HL-60 (cell line): Measurements from ENCODE around the gene ABCA2.
"Not testable (repeated sequence)": the region's sequence is repeated elsewhere in the genome, so short reads cannot be mapped to it uniquely, and the experiment has no call there.

Source experiments
- DNase-seq, 2 experiments: peaks; one replicate each; pipeline ENCODE4 v3.0.0-alpha.2; 2010 to 2020; ENCODE audit warnings: low read depth in 1 of 2, low spot score in 1 of 2
- H3K27ac ChIP-seq: fragments of 250-450 bp; sonication (Bioruptor Pico); replicated peaks from 2 replicates; pipeline ENCODE4 v1.5.1; 2020; ENCODE audit warnings: mild to moderate bottlenecking, moderate library complexity
- H3K27me3 ChIP-seq: fragments of 250-450 bp; sonication (Bioruptor Pico); 2 replicates; pipeline ENCODE4 v1.5.1; 2021; ENCODE audit warnings: mild to moderate bottlenecking, moderate library complexity; ENCODE audit not compliant: insufficient read depth, poor library complexity, severe bottlenecking
- H3K4me3 ChIP-seq: replicated peaks from 2 replicates; pipeline ENCODE4 v1.5.1; 2011; ENCODE audit warnings: mild to moderate bottlenecking, control low read depth, low read length; ENCODE audit not compliant: insufficient read depth
- CTCF ChIP-seq: IDR thresholded peaks from one replicate; pipeline ENCODE4 v1.5.1; 2011; ENCODE audit warnings: low read length, control low read depth, inconsistent platforms; ENCODE audit not compliant: insufficient read depth
- GABPA ChIP-seq: IDR thresholded peaks from 2 replicates; pipeline ENCODE4 v1.6.1; 2012; ENCODE audit warnings: low read depth
- POLR2AphosphoS5 ChIP-seq: IDR thresholded peaks from 2 replicates; pipeline ENCODE4 v1.6.1; 2012; ENCODE audit warnings: low read depth
- REST ChIP-seq: IDR thresholded peaks from 2 replicates; pipeline ENCODE4 v1.6.1; 2012; ENCODE audit warnings: low read depth; ENCODE audit not compliant: insufficient replicate concordance
- SPI1 ChIP-seq: IDR thresholded peaks from 2 replicates; pipeline ENCODE4 v1.6.1; 2012; ENCODE audit warnings: low read depth, mild to moderate bottlenecking, borderline replicate concordance

Gene ABCA2

GRCh38 chr9:137006116-137007003, 21.7 kb downstream of the ABCA2 start:
- no peak overlapping the region for H3K27ac ChIP-seq
- H3K27me3 ChIP-seq, result no peaks in the 10 kb centered on the region
- TF ChIP-seq SPI1 (no peak), POLR2AphosphoS5 (no peak), CTCF (no peak), GABPA (no peak), REST (no peak)
- no peak for DNase-seq
- no peak overlapping the region for H3K4me3 ChIP-seq

GRCh38 chr9:137004285-137004684, 23.8 kb downstream of the ABCA2 start:
- not testable (repeated sequence) for H3K4me3 ChIP-seq, H3K27ac ChIP-seq, H3K27me3 ChIP-seq
- peak in 1 of 2 experiments; percentile 46 for DNase-seq

GRCh38 chr9:137002646-137003041, 25.4 kb downstream of the ABCA2 start:
- Histone ChIP-seq H3K27ac (no peak overlapping the region), H3K4me3 (no peak overlapping the region), H3K27me3 (no peaks in the 10 kb centered on the region)
- TF ChIP-seq CTCF, result no peak
- TF ChIP-seq REST, result no peak
- no peak for TF ChIP-seq GABPA
- TF ChIP-seq POLR2AphosphoS5, result no peak
- no peak for TF ChIP-seq SPI1
- no peak for DNase-seq

GRCh38 chr9:137001857-137002645, 26.0 kb downstream of the ABCA2 start:
- H3K27ac ChIP-seq, result no peak overlapping the region

More at GRCh38 chr9:137001857-137002645, 26.0 kb downstream of the ABCA2 start:
- no peak for DNase-seq
- H3K27me3 ChIP-seq, result no peaks in the 10 kb centered on the region
- no peak overlapping the region for H3K4me3 ChIP-seq
- TF ChIP-seq SPI1 (no peak), GABPA (no peak), POLR2AphosphoS5 (no peak), CTCF (no peak), REST (no peak)
